CD4-positive, alpha-beta T cell treated with Interleukin-1 beta for 1 hour (primary cell): ENCODE data around the gene PDE1A.

Source experiments
- DNase-seq, 2 donors: peaks; one replicate each; pipeline ENCODE4 v3.0.0-alpha.2; 2020 to 2022

The PDE1A gene

GRCh38 chr2:182426918-182427240 lies at the start of gene PDE1A:
Gene PDE1A (minus strand): TSS chr2:182427036.
- no peak for DNase-seq

- no peak for DNase-seq
Measured at GRCh38 chr2:182473635-182474034, 46.8 kb upstream of the PDE1A start.

GRCh38 chr2:182463760-182464159 lies 36.9 kb upstream of the PDE1A start:
- no peak for DNase-seq

- no peak for DNase-seq
Measured at GRCh38 chr2:182456784-182457183, 29.9 kb upstream of the PDE1A start.

- DNase-seq = no peak
Measured at GRCh38 chr2:182452456-182452990, 25.7 kb upstream of the PDE1A start.

GRCh38 chr2:182448371-182448770 lies 21.5 kb upstream of the PDE1A start:
- DNase-seq = no peak

- no peak for DNase-seq
Measured at GRCh38 chr2:182447863-182448262, 21.0 kb upstream of the PDE1A start.

- DNase-seq = no peak
Measured at GRCh38 chr2:182447163-182447562, 20.3 kb upstream of the PDE1A start.

- no peak for DNase-seq
Measured at GRCh38 chr2:182446087-182446486, 19.3 kb upstream of the PDE1A start.

GRCh38 chr2:182445391-182445965 lies 18.6 kb upstream of the PDE1A start:
- no peak for DNase-seq

- DNase-seq = no peak
Measured at GRCh38 chr2:182444806-182445205, 18.0 kb upstream of the PDE1A start.

- DNase-seq = no peak
Measured at GRCh38 chr2:182444170-182444569, 17.3 kb upstream of the PDE1A start.

- no peak for DNase-seq
Measured at GRCh38 chr2:182436252-182436651, 9.4 kb upstream of the PDE1A start.

GRCh38 chr2:182435754-182436153 lies 8.9 kb upstream of the PDE1A start:
- no peak for DNase-seq

- DNase-seq = no peak
Measured at GRCh38 chr2:182432051-182432450, 5.2 kb upstream of the PDE1A start.

- DNase-seq = no peak
Measured at GRCh38 chr2:182428476-182428875, 1.6 kb upstream of the PDE1A start.

GRCh38 chr2:182426082-182426917 lies 536 bp downstream of the PDE1A start:
- DNase-seq = no peak

GRCh38 chr2:182422864-182423263 lies 4.0 kb downstream of the PDE1A start:
- DNase-seq = no peak

- DNase-seq = no peak
Measured at GRCh38 chr2:182420669-182421068, 6.2 kb downstream of the PDE1A start.

- DNase-seq = no peak
Measured at GRCh38 chr2:182416861-182417260, 10.0 kb downstream of the PDE1A start.

GRCh38 chr2:182416191-182416590 lies 10.6 kb downstream of the PDE1A start:
- no peak for DNase-seq

GRCh38 chr2:182415771-182416170 lies 11.1 kb downstream of the PDE1A start:
- DNase-seq = no peak

GRCh38 chr2:182412858-182413257 lies 14.0 kb downstream of the PDE1A start:
- DNase-seq = no peak

GRCh38 chr2:182410120-182410519 lies 16.7 kb downstream of the PDE1A start:
- DNase-seq = no peak

GRCh38 chr2:182406221-182406620 lies 20.6 kb downstream of the PDE1A start:
- no peak for DNase-seq
